Liver (tissue), 9 donors: ENCODE data around the gene SLC25A52. TPM values are rescaled to one million over a fixed set of nuclear protein-coding genes. Genes with fewer than 3 reads are reported as not detected.

Experiments used
- DNase-seq: peaks from one replicate; pipeline ENCODE4 v3.0.0-alpha.2; 2017; ENCODE audit warnings: low spot score
- H3K27ac ChIP-seq, 2 donors: one replicate each; pipeline ENCODE4 v1.7.0; 2013; ENCODE audit warnings: inconsistent platforms in 2 of 2, low read length in 2 of 2, control low read depth in 1 of 2, low read depth in 1 of 2, mild to moderate bottlenecking in 1 of 2
- H3K27me3 ChIP-seq, 4 donors: one replicate each; pipeline versions ENCODE4 v1.6.1 to v1.7.0; 2013; ENCODE audit warnings: low read length in 3 of 4, inconsistent platforms in 1 of 4, mild to moderate bottlenecking in 1 of 4, moderate library complexity in 1 of 4; ENCODE audit not compliant: control insufficient read depth in 4 of 4, insufficient read depth in 4 of 4
- H3K36me3 ChIP-seq, 4 donors: one replicate each; pipeline versions ENCODE4 v1.6.1 to v1.7.0; 2013; ENCODE audit warnings: low read length in 3 of 4, mild to moderate bottlenecking in 3 of 4, low read depth in 1 of 4, moderate library complexity in 1 of 4; ENCODE audit not compliant: control insufficient read depth in 4 of 4, insufficient read depth in 3 of 4
- H3K4me1 ChIP-seq, 4 donors: one replicate each; pipeline versions ENCODE4 v1.6.1 to v1.7.0; 2013; ENCODE audit warnings: low read length in 3 of 4, mild to moderate bottlenecking in 3 of 4, moderate library complexity in 1 of 4; ENCODE audit not compliant: control insufficient read depth in 4 of 4, insufficient read depth in 4 of 4
- H3K4me3 ChIP-seq, 3 donors: one replicate each; pipeline versions ENCODE4 v1.6.1 to v1.7.0; 2013; ENCODE audit warnings: low read length in 3 of 3, control low read depth in 1 of 3, low read depth in 1 of 3, mild to moderate bottlenecking in 1 of 3
- H3K9ac ChIP-seq, 2 donors: one replicate each; pipeline ENCODE4 v1.7.0; 2013; ENCODE audit warnings: low read length in 2 of 2, mild to moderate bottlenecking in 2 of 2, moderate library complexity in 2 of 2, control low read depth in 1 of 2, low read depth in 1 of 2
- H3K9me3 ChIP-seq, 4 donors: one replicate each; pipeline versions ENCODE4 v1.6.1 to v1.7.0; 2013; ENCODE audit warnings: low read length in 3 of 4; ENCODE audit not compliant: control insufficient read depth in 4 of 4
- CTCF ChIP-seq: fragments of 150-350 bp; IDR thresholded peaks from 2 replicates; pipeline ENCODE4 v1.5.1; 2017; ENCODE audit warnings: improper control_type of control experiment, low read depth, low read length; ENCODE audit not compliant: missing input control
- EGR1 ChIP-seq, 2 donors: IDR thresholded peaks; 2 replicates each; pipeline ENCODE4 v1.6.1; 2016 to 2018; ENCODE audit warnings: antibody characterized with exemption in 2 of 2, low read depth in 2 of 2
- FOXA2 ChIP-seq: IDR thresholded peaks from 2 replicates; pipeline ENCODE4 v1.6.1; 2016; ENCODE audit warnings: antibody characterized with exemption
- GABPA ChIP-seq, 2 donors: IDR thresholded peaks in 1 of 2; conservative IDR thresholded peaks in 1 of 2; 2 replicates each; pipeline ENCODE4 v1.6.1; 2016; ENCODE audit warnings: antibody characterized with exemption in 2 of 2, mild to moderate bottlenecking in 1 of 2, moderate library complexity in 1 of 2
- HNF4A ChIP-seq, 2 donors: conservative IDR thresholded peaks; 2 replicates each; pipeline ENCODE4 v1.6.1; 2016; ENCODE audit warnings: antibody characterized with exemption in 2 of 2, mild to moderate bottlenecking in 2 of 2
- HNF4G ChIP-seq: IDR thresholded peaks from 2 replicates; pipeline ENCODE4 v1.6.1; 2016; ENCODE audit warnings: antibody characterized with exemption
- JUND ChIP-seq, 2 donors: IDR thresholded peaks; 2 replicates each; pipeline ENCODE4 v1.6.1; 2016; ENCODE audit warnings: antibody characterized with exemption in 2 of 2
- NR2F2 ChIP-seq: IDR thresholded peaks from 2 replicates; pipeline ENCODE4 v1.6.1; 2016; ENCODE audit warnings: antibody characterized with exemption
- RAD21 ChIP-seq, 2 donors: IDR thresholded peaks; 2 replicates each; pipeline ENCODE4 v1.6.1; 2016; ENCODE audit warnings: antibody characterized with exemption in 2 of 2, mild to moderate bottlenecking in 2 of 2
- REST ChIP-seq: IDR thresholded peaks from 2 replicates; pipeline ENCODE4 v1.6.1; 2016; ENCODE audit warnings: antibody characterized with exemption, mild to moderate bottlenecking
- RXRA ChIP-seq, 2 donors: IDR thresholded peaks; 2 replicates each; pipeline ENCODE4 v1.6.1; 2017 to 2018; ENCODE audit warnings: antibody characterized with exemption in 2 of 2, mild to moderate bottlenecking in 1 of 2
- SP1 ChIP-seq: IDR thresholded peaks from 2 replicates; pipeline ENCODE4 v1.6.1; 2018; ENCODE audit warnings: antibody characterized with exemption, mild to moderate bottlenecking
- TAF1 ChIP-seq: conservative IDR thresholded peaks from 2 replicates; pipeline ENCODE4 v1.6.1; 2016; ENCODE audit warnings: antibody characterized with exemption, mild to moderate bottlenecking
- YY1 ChIP-seq: IDR thresholded peaks from 2 replicates; pipeline ENCODE4 v1.6.1; 2016; ENCODE audit warnings: antibody characterized with exemption, mild to moderate bottlenecking
- ZBTB33 ChIP-seq: IDR thresholded peaks from 2 replicates; pipeline ENCODE4 v1.6.1; 2016; ENCODE audit warnings: antibody characterized with exemption
- WGBS: extraction: QIAGEN DNeasy Blood & Tissue Kit; methylation state at CpG from one replicate; pipeline ENCODE4 v1.1.7; 2013; 5-methylcytosine and 5-hydroxymethylcytosine counted together
- polyA plus RNA-seq, 2 donors: library from polyadenylated mRNA; stranded (reverse) in 1 of 2; unstranded in 1 of 2; fragments of 200-250 nt in 1 of 2; fragments of >200 nt in 1 of 2; fragmentation: Nextera tagmentation in 1 of 2; extraction: Ambion mirVana in 1 of 2; gene quantifications; one replicate each; pipeline versions ENCODE4 v1.2.1 to v1.2.3, GENCODE V29; 2013 to 2015
- total RNA-seq, 2 donors: library from RNA; depleted of rRNA; stranded (reverse); fragments of >200 nt; gene quantifications; one replicate each; pipeline ENCODE4 v1.2.3, GENCODE V29; 2014
- TF ChIP-seq, protein P1 (sequence below): IDR thresholded peaks from 2 replicates; pipeline ENCODE4 v1.6.1; 2016; ENCODE audit warnings: antibody characterized with exemption
- TF ChIP-seq, protein P2 (sequence below): IDR thresholded peaks from 2 replicates; pipeline ENCODE4 v1.6.1; 2016; ENCODE audit warnings: antibody characterized with exemption
- donor health status: healthy.
- donor health status: healthy.
- donor health status: healthy.
- donor health status: healthy.
- donor health status: healthy.

SLC25A52 gene
- total and polyA plus RNA-seq, 4 donors: 0.14 to 0.17 TPM; not detected in 2

DNA sequence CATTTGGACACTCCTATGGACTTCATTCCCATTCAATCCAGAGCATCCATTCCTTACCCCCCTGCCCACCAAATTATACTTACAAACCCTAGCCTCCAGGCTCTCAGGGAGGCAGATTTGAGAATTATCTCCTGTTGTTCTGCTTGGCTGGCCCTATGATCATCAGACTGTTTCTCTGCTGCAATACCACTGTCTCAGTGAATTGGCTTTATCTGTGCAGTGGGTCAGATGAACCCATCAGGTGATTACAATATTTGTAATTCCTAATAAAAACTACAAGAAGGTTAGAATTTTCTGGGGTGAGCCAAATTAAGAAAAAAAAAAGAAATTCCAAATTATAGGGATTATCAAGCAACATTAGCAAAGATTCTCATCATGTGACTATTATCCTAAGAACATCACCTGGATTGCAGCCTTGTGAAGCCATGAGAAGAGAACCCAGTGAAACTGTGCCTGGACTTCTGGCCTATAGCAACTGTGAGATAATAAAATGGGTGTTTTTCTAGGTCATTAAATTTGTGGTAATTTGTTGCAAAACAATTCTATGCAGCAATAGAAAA lies 17.8 kb upstream of the SLC25A52 start (continued):
- no peak for TF ChIP-seq TAF1
- no peak for TF ChIP-seq SP1
- TF ChIP-seq RXRA (IDR thresholded peaks at IDR 0.05): no peak
- TF ChIP-seq YY1: no peak

DNA sequence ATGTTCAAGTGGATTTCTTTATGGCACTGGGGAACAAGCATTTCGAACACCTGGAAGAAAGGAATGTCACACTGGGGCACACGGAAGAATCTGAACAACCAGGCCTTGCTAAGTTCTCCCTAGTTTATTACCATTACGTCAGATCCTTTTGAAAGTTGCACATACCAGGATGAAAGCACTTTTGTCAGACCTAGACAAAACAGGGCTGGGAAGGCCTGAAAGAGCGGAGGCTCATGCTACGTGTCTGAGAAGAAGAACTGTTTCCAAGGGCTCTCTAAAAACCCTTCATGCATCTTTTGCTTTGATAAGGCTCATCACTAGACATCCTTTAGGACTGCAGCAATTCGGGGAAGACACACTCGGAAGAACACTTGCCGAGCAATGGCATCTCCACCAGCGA lies 15.4 kb upstream of the SLC25A52 start:
- Histone ChIP-seq H3K27me3 (no peaks in the 10 kb centered on the region), H3K9me3 (peaks cover 3 to 17% (median 4%) of the 10 kb centered on the region in 4 donors)

GRCh38 chr18:31774962-31775361 lies 14.3 kb upstream of the SLC25A52 start:
- Histone ChIP-seq H3K9ac (no peak overlapping the region), H3K36me3 (no peaks in the 10 kb centered on the region), H3K9me3 (peaks cover 3 to 17% (median 4%) of the 10 kb centered on the region in 4 donors), H3K4me1 (peaks cover 0 to 7% (median 3%) of the 10 kb centered on the region in 4 donors), H3K27ac (no peak overlapping the region), H3K4me3 (no peak overlapping the region), H3K27me3 (no peaks in the 10 kb centered on the region)
- TF ChIP-seq SP1 (no peak), YY1 (no peak), NR2F2 (no peak), HNF4G (no peak), RXRA (IDR thresholded peaks at IDR 0.05) (no peak), HNF4A (conservative IDR thresholded peaks at IDR 0.05) (no peak), JUND (IDR thresholded peaks at IDR 0.05) (no peak), REST (no peak), GABPA (IDR thresholded peaks at IDR 0.05 in 1 of 2, conservative IDR thresholded peaks at IDR 0.05 in 1 of 2) (no peak), CTCF (no peak), EGR1 (IDR thresholded peaks at IDR 0.05; ENCODE audit: low read depth in 2 of 2) (no peak), RAD21 (IDR thresholded peaks at IDR 0.05) (no peak), FOXA2 (no peak), TAF1 (no peak)
- TF ChIP-seq, protein P1, sequence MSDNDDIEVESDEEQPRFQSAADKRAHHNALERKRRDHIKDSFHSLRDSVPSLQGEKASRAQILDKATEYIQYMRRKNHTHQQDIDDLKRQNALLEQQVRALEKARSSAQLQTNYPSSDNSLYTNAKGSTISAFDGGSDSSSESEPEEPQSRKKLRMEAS: no peak
- TF ChIP-seq, protein P2, sequence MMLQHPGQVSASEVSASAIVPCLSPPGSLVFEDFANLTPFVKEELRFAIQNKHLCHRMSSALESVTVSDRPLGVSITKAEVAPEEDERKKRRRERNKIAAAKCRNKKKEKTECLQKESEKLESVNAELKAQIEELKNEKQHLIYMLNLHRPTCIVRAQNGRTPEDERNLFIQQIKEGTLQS: no peak
- no peak for DNase-seq
- WGBS: 85% methylated on average over 5 of the region's 5 CpGs

More for the DNA sequence above, 15.4 kb upstream of the SLC25A52 start:
- Histone ChIP-seq H3K27ac (no peak overlapping the region), H3K4me1 (peaks cover 0 to 7% (median 3%) of the 10 kb centered on the region in 4 donors), H3K9ac (no peak overlapping the region), H3K4me3 (no peak overlapping the region), H3K36me3 (no peaks in the 10 kb centered on the region)
- TF ChIP-seq EGR1 (IDR thresholded peaks at IDR 0.05; ENCODE audit: low read depth in 2 of 2) (no peak), JUND (IDR thresholded peaks at IDR 0.05) (no peak), YY1 (no peak), ZBTB33 (no peak), NR2F2 (no peak), GABPA (IDR thresholded peaks at IDR 0.05 in 1 of 2, conservative IDR thresholded peaks at IDR 0.05 in 1 of 2) (no peak), FOXA2 (no peak), SP1 (no peak)
- TF ChIP-seq, protein P2: no peak
- TF ChIP-seq, protein P1: no peak
- no peak for DNase-seq
- 94% methylated on average over 9 of the region's 9 CpGs for WGBS
